Sigmoid colon (tissue), 3 donors: ENCODE results near the gene CLEC16A.

ENCODE experiments used
- POLR2A ChIP-seq, 2 donors: fragments of 450-650 bp; IDR thresholded peaks; one replicate each; pipeline ENCODE4 v1.6.1; 2016; ENCODE audit warnings: antibody characterized with exemption in 2 of 2, mild to moderate bottlenecking in 2 of 2, moderate library complexity in 2 of 2
- TF ChIP-seq, protein P1 (sequence below), 4 experiments: fragments of 450-650 bp in 3 of 4; fragments of 200-600 bp in 1 of 4; IDR thresholded peaks; one replicate each; pipeline ENCODE4 v1.5.1; 2016 to 2019; ENCODE audit warnings: antibody characterized with exemption in 4 of 4, mild to moderate bottlenecking in 3 of 4, moderate library complexity in 2 of 4

DNA sequence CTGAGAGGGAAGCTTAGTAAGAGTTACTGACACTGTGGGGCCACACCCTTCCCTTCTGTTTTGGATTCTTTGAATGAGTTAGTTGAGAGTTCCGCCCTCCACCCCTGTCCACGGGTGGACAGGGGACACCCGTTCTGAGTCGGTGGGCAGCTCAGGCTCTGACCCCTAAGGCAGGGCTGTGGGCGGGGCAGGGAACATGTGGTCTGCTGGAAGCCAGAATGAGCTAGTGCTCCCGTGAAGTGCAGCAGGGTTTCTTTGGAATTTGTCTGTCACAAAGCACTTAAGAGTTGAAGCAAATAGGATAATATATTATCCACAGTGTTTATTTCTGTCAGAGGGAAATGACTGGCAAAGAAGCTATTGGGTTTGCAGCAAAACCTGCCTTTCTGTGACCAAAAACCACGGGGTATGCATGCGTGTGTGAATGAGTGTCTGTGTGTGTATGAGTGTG, 90.1 kb downstream of the CLEC16A start:
- TF ChIP-seq, protein P1, sequence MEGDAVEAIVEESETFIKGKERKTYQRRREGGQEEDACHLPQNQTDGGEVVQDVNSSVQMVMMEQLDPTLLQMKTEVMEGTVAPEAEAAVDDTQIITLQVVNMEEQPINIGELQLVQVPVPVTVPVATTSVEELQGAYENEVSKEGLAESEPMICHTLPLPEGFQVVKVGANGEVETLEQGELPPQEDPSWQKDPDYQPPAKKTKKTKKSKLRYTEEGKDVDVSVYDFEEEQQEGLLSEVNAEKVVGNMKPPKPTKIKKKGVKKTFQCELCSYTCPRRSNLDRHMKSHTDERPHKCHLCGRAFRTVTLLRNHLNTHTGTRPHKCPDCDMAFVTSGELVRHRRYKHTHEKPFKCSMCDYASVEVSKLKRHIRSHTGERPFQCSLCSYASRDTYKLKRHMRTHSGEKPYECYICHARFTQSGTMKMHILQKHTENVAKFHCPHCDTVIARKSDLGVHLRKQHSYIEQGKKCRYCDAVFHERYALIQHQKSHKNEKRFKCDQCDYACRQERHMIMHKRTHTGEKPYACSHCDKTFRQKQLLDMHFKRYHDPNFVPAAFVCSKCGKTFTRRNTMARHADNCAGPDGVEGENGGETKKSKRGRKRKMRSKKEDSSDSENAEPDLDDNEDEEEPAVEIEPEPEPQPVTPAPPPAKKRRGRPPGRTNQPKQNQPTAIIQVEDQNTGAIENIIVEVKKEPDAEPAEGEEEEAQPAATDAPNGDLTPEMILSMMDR (IDR thresholded peaks at IDR 0.05) = no peak
- no peak for TF ChIP-seq POLR2A (IDR thresholded peaks at IDR 0.05)
